GM10248 (cell line): Measurements from ENCODE around the gene PC.

Experiments
- CTCF ChIA-PET: fragments of 300-600 bp; sonication (Branson Sonifier 250); formaldehyde crosslinking; extraction: SDS; loops from one replicate; lab custom pipeline; 2021; ENCODE audit warnings: antibody characterized with exemption; lab: Yijun Ruan, JAX
- POLR2A ChIA-PET: fragments of 350-650 bp; sonication (Branson Sonifier 250); formaldehyde crosslinking; extraction: SDS; loops from one replicate; lab custom pipeline; 2020; ENCODE audit warnings: antibody characterized with exemption; lab: Yijun Ruan, JAX
- DNase-seq: peaks from one replicate; pipeline ENCODE4 v3.0.0; 2012; ENCODE audit errors: extremely low spot score
- CTCF ChIP-seq: IDR thresholded peaks from 2 replicates; pipeline ENCODE4 v1.5.1; 2012; ENCODE audit warnings: mild to moderate bottlenecking, low read depth; ENCODE audit errors: extremely low read depth, missing control alignments, control extremely low read depth

The PC gene

GRCh38 chr11:66950112-66950535 lies 8.1 kb downstream of the PC start:
- no peak for DNase-seq
- ChIA-PET CTCF (interaction anchor here (1.0 to 1.4 kb wide), 3 partner anchors 9 to 13 kb away, joined by 3 to 5 read pairs (median 4); no protein-coding TSS in a partner anchor), POLR2A (no interaction called here)
- TF ChIP-seq CTCF: no peak

- ChIA-PET POLR2A (no interaction called here), CTCF (no interaction called here)
- TF ChIP-seq CTCF: no peak
- DNase-seq: no peak
These were observed 19.5 kb downstream of the PC start for GRCh38 chr11:66938582-66939135.

GRCh38 chr11:66937193-66937733 lies 20.9 kb downstream of the PC start:
- DNase-seq: no peak
- TF ChIP-seq CTCF: no peak
- POLR2A ChIA-PET: no interaction called here
- CTCF ChIA-PET: interaction anchor here (1.0 kb wide), 2 partner anchors 14 to 27 kb away, joined by 3 to 4 read pairs; no protein-coding TSS in a partner anchor

DNA sequence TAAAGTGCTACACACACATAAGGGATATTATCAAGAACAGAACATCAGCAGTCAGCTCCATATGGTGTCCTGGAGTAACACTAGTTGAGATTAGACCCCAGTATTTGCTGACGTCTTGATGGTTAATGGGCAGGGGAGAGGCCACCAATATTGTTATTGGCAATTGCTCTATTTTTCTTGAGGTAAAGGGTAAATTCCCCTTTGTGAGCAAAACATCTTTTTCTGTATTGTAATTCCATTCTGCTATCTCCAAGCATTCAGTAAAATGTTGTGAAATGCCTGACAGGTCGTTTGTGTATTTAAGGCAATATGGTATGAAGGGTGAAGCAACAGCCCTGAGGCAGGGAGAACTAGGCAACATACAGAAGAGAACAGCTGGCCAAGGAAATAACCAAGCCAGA lies 21.9 kb downstream of the PC start:
- POLR2A ChIA-PET: no interaction called here
- no peak for TF ChIP-seq CTCF
- no peak for DNase-seq
- CTCF ChIA-PET: interaction anchor here (1.0 kb wide), 1 partner anchor 28 kb away, joined by 3 read pairs; no protein-coding TSS in a partner anchor

DNA sequence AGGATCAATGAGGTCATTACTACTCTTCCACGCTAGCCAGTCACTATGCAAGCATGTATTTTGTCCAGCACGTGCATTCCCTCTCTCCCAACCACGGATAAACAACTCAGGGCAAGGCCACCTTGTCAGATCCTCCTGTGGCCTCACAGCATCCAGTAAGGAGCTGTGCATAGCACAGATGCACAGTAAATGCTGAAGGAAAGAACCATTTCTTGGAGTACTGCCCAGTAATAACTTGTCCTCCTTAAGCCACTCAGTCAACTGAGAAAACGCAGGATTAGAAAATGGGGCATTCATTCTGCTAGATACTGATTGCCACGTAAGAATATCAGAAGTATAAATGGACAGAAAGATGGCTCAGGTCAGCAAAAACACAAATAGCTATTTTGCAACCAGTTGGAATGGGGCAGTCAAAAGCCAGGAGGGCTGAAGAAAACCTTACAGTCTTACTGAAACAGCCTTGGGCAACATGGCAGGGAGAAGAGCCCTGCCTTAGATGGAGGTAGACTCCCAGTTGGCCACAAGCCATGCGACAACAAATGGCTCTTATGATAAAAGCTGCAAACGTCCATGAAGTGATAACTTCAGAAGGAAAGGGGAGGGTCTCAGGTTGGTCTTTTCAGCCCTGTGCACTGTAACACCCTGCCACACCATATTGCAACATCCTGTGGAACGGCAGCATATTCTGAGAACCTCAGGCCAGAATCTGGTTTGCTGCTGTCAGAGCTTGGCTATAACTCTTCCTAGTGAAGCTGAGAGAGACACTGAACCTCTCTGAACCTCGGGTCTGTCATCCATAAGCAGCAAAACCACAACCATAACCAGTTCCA lies 23.0 kb downstream of the PC start:
- no peak for DNase-seq
- POLR2A ChIA-PET: no interaction called here
- CTCF ChIA-PET: interaction anchor here (0.9 kb wide), 1 partner anchor 12 kb away, joined by 3 read pairs; no protein-coding TSS in a partner anchor
- no peak for TF ChIP-seq CTCF

- DNase-seq: no peak
- TF ChIP-seq CTCF: no peak
- CTCF ChIA-PET: interaction anchor here (1.3 kb wide), 1 partner anchor 38 kb away, joined by 4 read pairs; no protein-coding TSS in a partner anchor
- POLR2A ChIA-PET: no interaction called here
These were observed 24.7 kb downstream of the PC start for GRCh38 chr11:66933531-66933930.
